SK-N-SH (cell line): ENCODE measurements around the gene NTHL1. TPM values are rescaled to one million over a fixed set of nuclear protein-coding genes. Genes with fewer than 3 reads are reported as not detected.

Source experiments
- CTCF ChIA-PET: fragments of 300-600, 350-600 bp; formaldehyde crosslinking; extraction: SDS; loops from one replicate; lab custom pipeline; 2021; lab: Yijun Ruan, JAX
- POLR2A ChIA-PET: fragments of 350-600 bp; sonication (Branson Sonifier 250); formaldehyde crosslinking; extraction: SDS; loops from one replicate; lab custom pipeline; 2020; ENCODE audit warnings: antibody characterized with exemption, inconsistent platforms; lab: Yijun Ruan, JAX
- DNase-seq: peaks from one replicate; pipeline ENCODE4 v3.0.0; 2012
- H2AFZ ChIP-seq: fragments of 200-600 bp; sonication (generic); 2 replicates; pipeline ENCODE4 v1.8.1; 2016; ENCODE audit warnings: antibody characterized with exemption, mild to moderate bottlenecking, low read depth
- H3F3A ChIP-seq: fragments of 200-600 bp; sonication (generic); replicated peaks from 2 replicates; pipeline ENCODE3; 2016; ENCODE audit warnings: antibody characterized with exemption, mild to moderate bottlenecking; ENCODE audit not compliant: insufficient read depth
- H3K27ac ChIP-seq, 2 experiments: fragments of 200-500 bp in 1 of 2; fragments of 200-600 bp in 1 of 2; sonication (Bioruptor generic) in 1 of 2; sonication (generic), shearing (Covaris generic) in 1 of 2; 2 replicates each; pipeline versions ENCODE4 v1.5.1 to v1.6.1; 2014 to 2016; ENCODE audit warnings: low read depth in 2 of 2, inconsistent platforms in 1 of 2, low read length in 1 of 2, mild to moderate bottlenecking in 1 of 2, mixed read lengths in 1 of 2
- H3K27me3 ChIP-seq: fragments of 200-600 bp; sonication (generic), shearing (Covaris generic); 2 replicates; pipeline ENCODE4 v1.6.1; 2016; ENCODE audit warnings: mixed run types; ENCODE audit not compliant: insufficient read depth
- H3K36me3 ChIP-seq, 2 experiments: fragments of 200-500 bp in 1 of 2; fragments of 200-600 bp in 1 of 2; sonication (Bioruptor generic) in 1 of 2; sonication (generic) in 1 of 2; replicated peaks in 1 of 2; 2 replicates each; pipeline versions ENCODE3 to v1.5.1; 2014 to 2016; ENCODE audit warnings: low read length in 1 of 2, mild to moderate bottlenecking in 1 of 2; ENCODE audit not compliant: insufficient read depth in 2 of 2, control insufficient read depth in 1 of 2
- H3K4me1 ChIP-seq, 2 experiments: fragments of 200-500 bp in 1 of 2; fragments of 200-600 bp in 1 of 2; sonication (Bioruptor generic) in 1 of 2; sonication (generic), shearing (Covaris generic) in 1 of 2; 2 replicates each; pipeline versions ENCODE4 v1.5.1 to v1.6.1; 2014 to 2016; ENCODE audit warnings: low read depth in 1 of 2, low read length in 1 of 2, mixed run types in 1 of 2; ENCODE audit not compliant: insufficient read depth in 2 of 2, control insufficient read depth in 1 of 2
- H3K4me2 ChIP-seq: fragments of 200-600 bp; sonication (generic), shearing (Covaris generic); 2 replicates; pipeline ENCODE4 v1.6.1; 2017; ENCODE audit warnings: mixed run types
- H3K4me3 ChIP-seq, 2 experiments: fragments of 200-500 bp in 1 of 2; fragments of 200-600 bp in 1 of 2; sonication (Bioruptor generic) in 1 of 2; sonication (generic), shearing (Covaris generic) in 1 of 2; 2 replicates each; pipeline versions ENCODE4 v1.5.1 to v1.8.1; 2014 to 2016; ENCODE audit warnings: low read depth in 2 of 2, inconsistent platforms in 1 of 2, low read length in 1 of 2, mild to moderate bottlenecking in 1 of 2, mixed read lengths in 1 of 2, moderate library complexity in 1 of 2
- H3K79me2 ChIP-seq: fragments of 200-600 bp; sonication (generic); 2 replicates; pipeline ENCODE4 v1.8.1; 2017; ENCODE audit warnings: mild to moderate bottlenecking; ENCODE audit not compliant: insufficient read depth
- H3K9ac ChIP-seq: fragments of 200-600 bp; sonication (generic); 2 replicates; pipeline ENCODE4 v1.6.1; 2017; ENCODE audit warnings: mixed run types
- H3K9me2 ChIP-seq: fragments of 200-600 bp; sonication (generic); 2 replicates; pipeline ENCODE4 v1.6.1; 2017; ENCODE audit warnings: mixed run types
- H3K9me3 ChIP-seq: fragments of 200-600 bp; sonication (generic); 2 replicates; pipeline ENCODE4 v1.6.1; 2017; ENCODE audit warnings: mixed run types, mild to moderate bottlenecking, moderate library complexity
- H4K20me1 ChIP-seq: fragments of 200-600 bp; sonication (generic); 2 replicates; pipeline ENCODE4 v1.6.1; 2017; ENCODE audit warnings: mild to moderate bottlenecking, mixed run types; ENCODE audit not compliant: insufficient read depth
- CHD2 ChIP-seq: fragments of 150-350 bp; IDR thresholded peaks from 2 replicates; pipeline ENCODE4 v1.6.1; 2018; ENCODE audit warnings: low read length; ENCODE audit not compliant: partially characterized antibody
- EP300 ChIP-seq, 2 experiments: IDR thresholded peaks; 2 replicates each; pipeline versions ENCODE4 v1.4.0 to v1.6.1; 2012; ENCODE audit warnings: borderline replicate concordance in 1 of 2, low read depth in 1 of 2, low read length in 1 of 2
- EZH2phosphoT487 ChIP-seq: fragments of 200-600 bp; sonication (generic); IDR thresholded peaks from 2 replicates; pipeline ENCODE4 v1.6.1; 2017; ENCODE audit warnings: low read depth, mixed run types, mild to moderate bottlenecking, antibody characterized with exemption, moderate library complexity, borderline replicate concordance
- FOSL2 ChIP-seq: IDR thresholded peaks from 2 replicates; pipeline ENCODE4 v1.4.0; 2012; ENCODE audit warnings: low read depth, mild to moderate bottlenecking, moderate library complexity, borderline replicate concordance
- MXI1 ChIP-seq: IDR thresholded peaks from 2 replicates; pipeline ENCODE4 v1.6.1; 2012; ENCODE audit warnings: mild to moderate bottlenecking, low read depth, low read length, improper control_type of control experiment
- NRF1 ChIP-seq: IDR thresholded peaks from 2 replicates; pipeline ENCODE4 v1.6.1; 2012; ENCODE audit warnings: low read depth, mild to moderate bottlenecking, low read length
- RCOR1 ChIP-seq: fragments of 150-350 bp; IDR thresholded peaks from 2 replicates; pipeline ENCODE4 v1.6.1; 2017; ENCODE audit warnings: antibody characterized with exemption, low read length
- RFX5 ChIP-seq: IDR thresholded peaks from 2 replicates; pipeline ENCODE4 v1.6.1; 2012; ENCODE audit warnings: mild to moderate bottlenecking, improper control_type of control experiment, low read length
- RXRA ChIP-seq: IDR thresholded peaks from 2 replicates; pipeline ENCODE4 v1.4.0; 2012; ENCODE audit warnings: low read depth, mild to moderate bottlenecking, borderline replicate concordance
- TAF1 ChIP-seq: IDR thresholded peaks from 2 replicates; pipeline ENCODE4 v1.6.1; 2012; ENCODE audit warnings: low read depth, mild to moderate bottlenecking, low read length, moderate library complexity, borderline replicate concordance
- TCF12 ChIP-seq: IDR thresholded peaks from 2 replicates; pipeline ENCODE4 v1.4.0; 2012
- whole genome bisulfite sequencing: methylation state at CpG from one replicate; pipeline ENCODE4 v1.1.6; 2017; ENCODE audit warnings: low lambda C conversion rate; 5-methylcytosine and 5-hydroxymethylcytosine counted together
- polyA plus RNA-seq, 3 experiments: library from polyadenylated mRNA; depleted of rRNA; stranded (reverse); fragments of >200 nt; gene quantifications; 2 replicates each; pipeline ENCODE4 v1.2.3, GENCODE V29; 2012
- TF ChIP-seq, protein P1 (sequence below): IDR thresholded peaks from 2 replicates; pipeline ENCODE4 v1.4.0; 2012; ENCODE audit warnings: low read depth, borderline replicate concordance
- TF ChIP-seq, protein P2 (sequence below): IDR thresholded peaks from 2 replicates; pipeline ENCODE4 v1.6.1; 2012; ENCODE audit warnings: mild to moderate bottlenecking, low read depth, low read length, moderate library complexity

The NTHL1 gene
- polyA plus RNA-seq, 1 of the 3 experiments (the other 2 are of a cell fraction): 77.3 TPM

DNA sequence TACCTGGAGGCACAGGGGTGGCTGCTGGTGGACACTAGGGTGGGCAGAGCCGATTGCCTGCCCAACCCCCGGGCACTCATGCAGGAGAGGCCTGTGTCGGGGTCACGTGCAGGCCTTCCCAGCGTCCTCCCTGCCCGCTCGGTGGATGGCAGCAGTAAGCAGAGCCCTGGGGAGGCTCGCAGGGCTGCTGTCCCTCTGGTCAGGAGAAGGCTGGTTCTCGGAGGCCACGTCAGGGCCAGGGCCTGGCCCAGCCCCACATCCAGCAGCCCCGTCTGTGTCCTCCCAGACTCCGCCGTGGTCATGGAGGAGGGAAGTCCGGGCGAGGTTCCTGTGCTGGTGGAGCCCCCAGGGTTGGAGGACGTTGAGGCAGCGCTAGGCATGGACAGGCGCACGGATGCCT is 35.8 kb upstream of the NTHL1 start (continued):
- TF ChIP-seq TAF1 (no peak), NRF1 (no peak), CHD2 (no peak)
- TF ChIP-seq, protein P1, sequence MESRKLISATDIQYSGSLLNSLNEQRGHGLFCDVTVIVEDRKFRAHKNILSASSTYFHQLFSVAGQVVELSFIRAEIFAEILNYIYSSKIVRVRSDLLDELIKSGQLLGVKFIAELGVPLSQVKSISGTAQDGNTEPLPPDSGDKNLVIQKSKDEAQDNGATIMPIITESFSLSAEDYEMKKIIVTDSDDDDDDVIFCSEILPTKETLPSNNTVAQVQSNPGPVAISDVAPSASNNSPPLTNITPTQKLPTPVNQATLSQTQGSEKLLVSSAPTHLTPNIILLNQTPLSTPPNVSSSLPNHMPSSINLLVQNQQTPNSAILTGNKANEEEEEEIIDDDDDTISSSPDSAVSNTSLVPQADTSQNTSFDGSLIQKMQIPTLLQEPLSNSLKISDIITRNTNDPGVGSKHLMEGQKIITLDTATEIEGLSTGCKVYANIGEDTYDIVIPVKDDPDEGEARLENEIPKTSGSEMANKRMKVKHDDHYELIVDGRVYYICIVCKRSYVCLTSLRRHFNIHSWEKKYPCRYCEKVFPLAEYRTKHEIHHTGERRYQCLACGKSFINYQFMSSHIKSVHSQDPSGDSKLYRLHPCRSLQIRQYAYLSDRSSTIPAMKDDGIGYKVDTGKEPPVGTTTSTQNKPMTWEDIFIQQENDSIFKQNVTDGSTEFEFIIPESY: no peak

DNA sequence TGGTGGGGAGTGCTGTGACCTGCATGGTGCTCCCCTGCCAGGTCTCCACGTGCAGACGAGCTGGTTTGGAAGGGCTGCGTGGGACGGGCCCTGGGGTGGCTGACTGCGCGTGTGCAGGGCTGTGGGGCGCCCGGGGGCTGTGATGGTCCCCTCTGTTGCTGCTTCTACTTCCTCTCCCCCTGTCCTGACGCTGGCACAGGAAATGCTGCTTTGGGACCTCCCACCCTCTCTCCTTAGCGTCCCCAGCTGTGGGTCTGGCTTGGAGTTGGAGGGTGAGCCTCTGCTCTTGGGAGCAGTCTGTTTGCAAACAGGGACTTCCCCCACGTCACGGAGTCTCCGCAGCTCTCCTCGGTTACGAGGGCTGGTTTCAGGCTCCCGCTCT is 35.3 kb upstream of the NTHL1 start:
- H3K79me2 ChIP-seq: no peaks in the 10 kb centered on the region
- H3K36me3 ChIP-seq: peaks cover 0 to 88% of the 10 kb centered on the region in 2 experiments
- H4K20me1 ChIP-seq: no peaks in the 10 kb centered on the region
- H2AFZ ChIP-seq: no peak overlapping the region
- H3K4me1 ChIP-seq: no peaks in the 10 kb centered on the region
- H3K4me3 ChIP-seq: no peak overlapping the region
- no peak overlapping the region for H3K27ac ChIP-seq
- no peak for TF ChIP-seq TAF1
- TF ChIP-seq RCOR1: no peak
- TF ChIP-seq NRF1: no peak
- TF ChIP-seq RFX5: no peak
- no peak for TF ChIP-seq RXRA
- no peak for TF ChIP-seq MXI1
- TF ChIP-seq, protein P2, sequence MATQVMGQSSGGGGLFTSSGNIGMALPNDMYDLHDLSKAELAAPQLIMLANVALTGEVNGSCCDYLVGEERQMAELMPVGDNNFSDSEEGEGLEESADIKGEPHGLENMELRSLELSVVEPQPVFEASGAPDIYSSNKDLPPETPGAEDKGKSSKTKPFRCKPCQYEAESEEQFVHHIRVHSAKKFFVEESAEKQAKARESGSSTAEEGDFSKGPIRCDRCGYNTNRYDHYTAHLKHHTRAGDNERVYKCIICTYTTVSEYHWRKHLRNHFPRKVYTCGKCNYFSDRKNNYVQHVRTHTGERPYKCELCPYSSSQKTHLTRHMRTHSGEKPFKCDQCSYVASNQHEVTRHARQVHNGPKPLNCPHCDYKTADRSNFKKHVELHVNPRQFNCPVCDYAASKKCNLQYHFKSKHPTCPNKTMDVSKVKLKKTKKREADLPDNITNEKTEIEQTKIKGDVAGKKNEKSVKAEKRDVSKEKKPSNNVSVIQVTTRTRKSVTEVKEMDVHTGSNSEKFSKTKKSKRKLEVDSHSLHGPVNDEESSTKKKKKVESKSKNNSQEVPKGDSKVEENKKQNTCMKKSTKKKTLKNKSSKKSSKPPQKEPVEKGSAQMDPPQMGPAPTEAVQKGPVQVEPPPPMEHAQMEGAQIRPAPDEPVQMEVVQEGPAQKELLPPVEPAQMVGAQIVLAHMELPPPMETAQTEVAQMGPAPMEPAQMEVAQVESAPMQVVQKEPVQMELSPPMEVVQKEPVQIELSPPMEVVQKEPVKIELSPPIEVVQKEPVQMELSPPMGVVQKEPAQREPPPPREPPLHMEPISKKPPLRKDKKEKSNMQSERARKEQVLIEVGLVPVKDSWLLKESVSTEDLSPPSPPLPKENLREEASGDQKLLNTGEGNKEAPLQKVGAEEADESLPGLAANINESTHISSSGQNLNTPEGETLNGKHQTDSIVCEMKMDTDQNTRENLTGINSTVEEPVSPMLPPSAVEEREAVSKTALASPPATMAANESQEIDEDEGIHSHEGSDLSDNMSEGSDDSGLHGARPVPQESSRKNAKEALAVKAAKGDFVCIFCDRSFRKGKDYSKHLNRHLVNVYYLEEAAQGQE: no peak
- no peak for TF ChIP-seq EP300 (IDR thresholded peaks at IDR 0.05; ENCODE audit: borderline replicate concordance in 1 of 2, low read depth in 1 of 2, low read length in 1 of 2)
- no peak for TF ChIP-seq FOSL2
- no peak for TF ChIP-seq EZH2phosphoT487
- TF ChIP-seq TCF12: no peak
- WGBS: 93% methylated on average over 9 of the region's 16 CpGs
- POLR2A ChIA-PET: no interaction called here
- CTCF ChIA-PET: no interaction called here
- peaks cover 4% of the 10 kb centered on the region for H3F3A ChIP-seq
- H3K27me3 ChIP-seq: no peaks in the 10 kb centered on the region
- no peak overlapping the region for H3K4me2 ChIP-seq
- H3K9me3 ChIP-seq: no peaks in the 10 kb centered on the region
- no peaks in the 10 kb centered on the region for H3K9me2 ChIP-seq
- no peak for DNase-seq
- no peak overlapping the region for H3K9ac ChIP-seq
